OCI-M1 (cell line): ENCODE data around the gene SLAIN1.

Experiments used
- DNase-seq: peaks from one replicate; lab custom pipeline; 2025; lab: John Stamatoyannopoulos, UW

The SLAIN1 gene

GRCh38 chr13:77751513-77752456 lies 54.3 kb downstream of the SLAIN1 start:
- peak; percentile 84 for DNase-seq

GRCh38 chr13:77752512-77753069 lies 55.1 kb downstream of the SLAIN1 start:
- DNase-seq = no peak

GRCh38 chr13:77760893-77761292 lies 63.4 kb downstream of the SLAIN1 start:
- DNase-seq = no peak

GRCh38 chr13:77767413-77767812 lies 69.9 kb downstream of the SLAIN1 start:
- peak; percentile 78 for DNase-seq

GRCh38 chr13:77774181-77774580 lies 76.7 kb downstream of the SLAIN1 start:
- no peak for DNase-seq

GRCh38 chr13:77776704-77777103 lies 79.2 kb downstream of the SLAIN1 start:
- peak; percentile 15 for DNase-seq

- DNase-seq = peak; percentile 94
Measured at GRCh38 chr13:77779552-77780272, 82.2 kb downstream of the SLAIN1 start.

- peak; percentile 12 for DNase-seq
Measured at GRCh38 chr13:77781808-77782207, 84.3 kb downstream of the SLAIN1 start.

GRCh38 chr13:77784515-77784914 lies 87.0 kb downstream of the SLAIN1 start:
- peak; percentile 72 for DNase-seq

GRCh38 chr13:77786695-77787287 lies 89.3 kb downstream of the SLAIN1 start:
- DNase-seq = no peak

- peak; percentile 61 for DNase-seq
Measured at GRCh38 chr13:77789376-77789775, 91.9 kb downstream of the SLAIN1 start.

- DNase-seq = no peak
Measured at GRCh38 chr13:77800219-77800618, 102.7 kb downstream of the SLAIN1 start.

- DNase-seq = no peak
Measured at GRCh38 chr13:77806518-77806917, 109.0 kb downstream of the SLAIN1 start.

GRCh38 chr13:77807431-77808135 lies 110.1 kb downstream of the SLAIN1 start:
- no peak for DNase-seq

- DNase-seq = peak; percentile 73
Measured at GRCh38 chr13:77810430-77810829, 112.9 kb downstream of the SLAIN1 start.

GRCh38 chr13:77810878-77811277 lies 113.4 kb downstream of the SLAIN1 start:
- DNase-seq = no peak

- DNase-seq = peak; percentile 22
Measured at GRCh38 chr13:77811381-77811780, 113.9 kb downstream of the SLAIN1 start.

- DNase-seq = no peak
Measured at GRCh38 chr13:77811981-77812380, 114.5 kb downstream of the SLAIN1 start.
